AG09309 (cell line): ENCODE results near the gene SLC35F3.

Experiments used
- DNase-seq: peaks from one replicate; pipeline ENCODE4 v3.0.0-alpha.2; 2010; ENCODE audit warnings: low read depth
- H3K4me3 ChIP-seq: 2 replicates; pipeline ENCODE4 v1.5.1; 2011; ENCODE audit warnings: mild to moderate bottlenecking, low read depth, low read length, moderate library complexity; ENCODE audit not compliant: control insufficient read depth
- CTCF ChIP-seq: IDR thresholded peaks from 2 replicates; pipeline ENCODE4 v1.5.1; 2011; ENCODE audit warnings: mild to moderate bottlenecking, low read depth, low read length, inconsistent platforms; ENCODE audit not compliant: insufficient read depth, control insufficient read depth; ENCODE audit errors: missing control alignments

SLC35F3 gene

DNA sequence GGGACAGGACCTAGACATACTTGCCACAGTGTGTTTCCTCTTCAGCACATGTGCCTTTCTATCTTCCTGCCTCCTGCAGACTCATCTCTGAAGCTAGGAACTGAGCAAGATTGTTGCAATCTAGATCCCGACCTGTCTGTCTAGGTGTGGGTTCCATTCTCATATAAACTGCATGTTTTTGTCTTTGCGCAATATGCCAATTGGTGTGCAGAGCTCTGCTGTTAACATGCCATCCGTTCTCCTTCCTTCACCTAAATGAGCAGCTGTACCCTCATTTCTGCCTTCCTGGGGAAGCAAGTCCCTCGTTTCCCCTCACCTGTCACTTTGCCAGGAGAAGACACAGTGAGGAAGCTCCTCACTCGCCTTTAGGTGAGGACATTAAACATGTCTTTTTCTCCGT, 55.5 kb downstream of the SLC35F3 start:
- no peak overlapping the region for H3K4me3 ChIP-seq
- no peak for TF ChIP-seq CTCF
- DNase-seq = no peak

DNA sequence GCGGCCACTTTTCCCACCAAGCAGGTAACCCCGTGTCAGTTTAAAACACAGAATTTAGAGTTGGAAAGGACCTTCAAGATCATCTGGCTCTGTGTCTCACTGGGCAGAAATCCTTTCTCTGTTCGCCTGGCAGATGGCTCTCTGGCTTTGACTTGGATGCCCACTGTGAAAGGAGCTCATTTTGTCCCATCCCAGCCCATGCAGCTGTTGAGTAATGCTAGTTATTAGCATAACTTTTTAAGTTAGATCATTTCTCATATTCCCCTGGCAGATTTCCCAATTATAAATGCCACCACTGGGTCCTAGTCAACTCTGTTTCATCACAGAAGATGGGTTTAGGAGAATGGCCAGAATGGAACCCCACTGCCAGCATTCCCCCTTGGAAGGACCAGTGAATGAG, 55.9 kb downstream of the SLC35F3 start:
- no peak for TF ChIP-seq CTCF
- H3K4me3 ChIP-seq = no peak overlapping the region
- DNase-seq = no peak

DNA sequence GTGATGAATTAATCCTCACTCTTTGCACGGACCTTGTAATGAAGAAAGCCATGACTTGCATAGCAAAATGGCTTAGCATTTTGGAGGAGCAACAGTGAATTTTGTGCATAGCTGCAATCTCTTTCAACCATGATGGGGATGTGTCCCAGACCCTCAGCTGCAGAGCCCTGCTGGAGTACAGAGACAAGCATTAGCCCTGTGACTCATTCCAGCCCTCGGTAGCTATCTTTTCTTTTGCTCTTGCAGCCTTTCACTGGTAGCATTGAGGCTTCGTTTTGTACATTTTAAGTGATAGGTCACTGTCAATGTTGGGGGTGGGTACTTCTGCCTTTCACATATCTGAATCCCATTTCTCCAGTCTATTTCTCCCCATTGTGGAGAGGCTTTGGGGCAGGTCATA, 58.4 kb downstream of the SLC35F3 start:
- no peak for DNase-seq
- H3K4me3 ChIP-seq = no peak overlapping the region
- TF ChIP-seq CTCF = no peak

GRCh38 chr1:233965856-233966255, 61.4 kb downstream of the SLC35F3 start:
- TF ChIP-seq CTCF = no peak
- no peak for DNase-seq
- no peak overlapping the region for H3K4me3 ChIP-seq

DNA sequence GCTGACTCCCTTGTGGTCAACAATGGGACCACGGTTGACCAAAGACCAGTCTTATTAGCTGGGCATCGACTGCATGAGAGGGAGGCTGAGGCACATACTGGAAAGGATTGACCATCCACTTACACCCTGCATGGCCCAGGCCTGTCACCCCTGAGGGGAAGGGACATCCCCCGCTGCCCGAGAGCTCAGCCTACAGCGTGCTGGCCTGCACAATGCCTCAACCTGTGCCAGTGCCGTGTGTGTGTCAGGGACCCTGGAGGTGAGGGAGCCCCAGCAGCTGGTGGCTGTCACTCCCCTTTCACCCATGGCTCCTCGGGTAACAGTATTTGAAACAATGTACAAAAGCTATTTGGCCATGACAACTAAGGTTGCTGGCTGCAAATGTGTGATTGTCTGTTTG, 67.3 kb downstream of the SLC35F3 start:
- DNase-seq = no peak
- no peak overlapping the region for H3K4me3 ChIP-seq
- TF ChIP-seq CTCF = no peak

DNA sequence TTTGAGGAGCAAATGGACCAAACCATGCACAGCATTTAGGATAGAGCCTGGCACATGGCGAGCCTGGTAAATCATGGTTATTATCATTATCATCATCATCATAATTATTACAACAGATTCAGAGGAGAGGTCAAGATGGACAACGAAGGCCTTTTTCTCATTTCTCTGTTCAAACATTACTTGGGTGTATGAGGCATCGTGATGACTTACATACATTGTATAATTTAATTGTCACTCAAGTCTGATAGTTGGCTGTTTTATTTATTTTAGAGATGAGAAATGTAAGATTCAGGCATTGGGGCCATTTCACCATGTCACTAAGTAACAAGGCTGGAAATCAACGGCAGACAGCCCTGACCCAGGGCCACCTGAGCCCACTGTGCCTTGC, 68.1 kb downstream of the SLC35F3 start:
- no peak for DNase-seq
- no peak overlapping the region for H3K4me3 ChIP-seq
- TF ChIP-seq CTCF = no peak
